ENCODE measurements around the gene LRMDA.

DNA sequence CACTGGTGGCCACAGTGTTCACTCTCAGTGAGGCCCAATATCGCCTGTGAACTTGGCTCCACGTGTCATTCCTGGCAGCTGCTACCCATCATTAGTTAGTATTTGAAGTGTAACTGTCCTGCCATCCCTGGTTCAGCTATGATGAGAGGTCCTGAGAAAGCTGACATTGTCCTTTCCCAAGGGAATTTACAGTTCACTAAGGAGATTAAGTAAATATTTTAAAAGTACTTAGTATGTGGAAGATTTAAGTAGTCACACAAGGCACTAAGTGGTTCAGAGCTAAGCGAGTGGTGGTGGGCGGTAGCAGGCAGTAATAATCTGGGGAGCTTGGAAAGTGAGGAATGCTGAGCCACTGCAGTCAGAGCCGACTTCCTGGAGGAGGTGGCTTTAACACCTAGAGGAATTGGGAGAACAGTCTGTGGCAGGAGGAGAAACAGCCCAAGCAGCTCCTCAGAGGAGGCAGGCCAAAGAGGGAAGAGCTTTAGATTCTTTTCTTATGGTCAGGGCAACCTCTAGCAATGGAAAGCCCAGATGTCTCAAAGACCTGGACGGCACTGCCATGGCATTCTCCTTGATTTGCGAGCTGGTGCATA lies 519.7 kb downstream of the LRMDA start:
- no peak for TF ChIP-seq EP300 (IDR thresholded peaks at IDR 0.05; ENCODE audit: borderline replicate concordance in 1 of 2, control insufficient read depth in 1 of 2, low read depth in 2 of 2, low read length in 2 of 2)
- TF ChIP-seq, protein P1, sequence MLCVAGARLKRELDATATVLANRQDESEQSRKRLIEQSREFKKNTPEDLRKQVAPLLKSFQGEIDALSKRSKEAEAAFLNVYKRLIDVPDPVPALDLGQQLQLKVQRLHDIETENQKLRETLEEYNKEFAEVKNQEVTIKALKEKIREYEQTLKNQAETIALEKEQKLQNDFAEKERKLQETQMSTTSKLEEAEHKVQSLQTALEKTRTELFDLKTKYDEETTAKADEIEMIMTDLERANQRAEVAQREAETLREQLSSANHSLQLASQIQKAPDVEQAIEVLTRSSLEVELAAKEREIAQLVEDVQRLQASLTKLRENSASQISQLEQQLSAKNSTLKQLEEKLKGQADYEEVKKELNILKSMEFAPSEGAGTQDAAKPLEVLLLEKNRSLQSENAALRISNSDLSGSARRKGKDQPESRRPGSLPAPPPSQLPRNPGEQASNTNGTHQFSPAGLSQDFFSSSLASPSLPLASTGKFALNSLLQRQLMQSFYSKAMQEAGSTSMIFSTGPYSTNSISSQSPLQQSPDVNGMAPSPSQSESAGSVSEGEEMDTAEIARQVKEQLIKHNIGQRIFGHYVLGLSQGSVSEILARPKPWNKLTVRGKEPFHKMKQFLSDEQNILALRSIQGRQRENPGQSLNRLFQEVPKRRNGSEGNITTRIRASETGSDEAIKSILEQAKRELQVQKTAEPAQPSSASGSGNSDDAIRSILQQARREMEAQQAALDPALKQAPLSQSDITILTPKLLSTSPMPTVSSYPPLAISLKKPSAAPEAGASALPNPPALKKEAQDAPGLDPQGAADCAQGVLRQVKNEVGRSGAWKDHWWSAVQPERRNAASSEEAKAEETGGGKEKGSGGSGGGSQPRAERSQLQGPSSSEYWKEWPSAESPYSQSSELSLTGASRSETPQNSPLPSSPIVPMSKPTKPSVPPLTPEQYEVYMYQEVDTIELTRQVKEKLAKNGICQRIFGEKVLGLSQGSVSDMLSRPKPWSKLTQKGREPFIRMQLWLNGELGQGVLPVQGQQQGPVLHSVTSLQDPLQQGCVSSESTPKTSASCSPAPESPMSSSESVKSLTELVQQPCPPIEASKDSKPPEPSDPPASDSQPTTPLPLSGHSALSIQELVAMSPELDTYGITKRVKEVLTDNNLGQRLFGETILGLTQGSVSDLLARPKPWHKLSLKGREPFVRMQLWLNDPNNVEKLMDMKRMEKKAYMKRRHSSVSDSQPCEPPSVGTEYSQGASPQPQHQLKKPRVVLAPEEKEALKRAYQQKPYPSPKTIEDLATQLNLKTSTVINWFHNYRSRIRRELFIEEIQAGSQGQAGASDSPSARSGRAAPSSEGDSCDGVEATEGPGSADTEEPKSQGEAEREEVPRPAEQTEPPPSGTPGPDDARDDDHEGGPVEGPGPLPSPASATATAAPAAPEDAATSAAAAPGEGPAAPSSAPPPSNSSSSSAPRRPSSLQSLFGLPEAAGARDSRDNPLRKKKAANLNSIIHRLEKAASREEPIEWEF (IDR thresholded peaks at IDR 0.05; ENCODE audit: insufficient replicate concordance, low read depth, low read length), result no peak

Measured in GM12878 (cell line).